ENCODE data around the gene EPAS1. TPM values are rescaled to one million over a fixed set of nuclear protein-coding genes. Genes with fewer than 3 reads are reported as not detected.

Gene EPAS1
- total RNA-seq, 1 experiment from 2014 or later: 106 TPM

DNA sequence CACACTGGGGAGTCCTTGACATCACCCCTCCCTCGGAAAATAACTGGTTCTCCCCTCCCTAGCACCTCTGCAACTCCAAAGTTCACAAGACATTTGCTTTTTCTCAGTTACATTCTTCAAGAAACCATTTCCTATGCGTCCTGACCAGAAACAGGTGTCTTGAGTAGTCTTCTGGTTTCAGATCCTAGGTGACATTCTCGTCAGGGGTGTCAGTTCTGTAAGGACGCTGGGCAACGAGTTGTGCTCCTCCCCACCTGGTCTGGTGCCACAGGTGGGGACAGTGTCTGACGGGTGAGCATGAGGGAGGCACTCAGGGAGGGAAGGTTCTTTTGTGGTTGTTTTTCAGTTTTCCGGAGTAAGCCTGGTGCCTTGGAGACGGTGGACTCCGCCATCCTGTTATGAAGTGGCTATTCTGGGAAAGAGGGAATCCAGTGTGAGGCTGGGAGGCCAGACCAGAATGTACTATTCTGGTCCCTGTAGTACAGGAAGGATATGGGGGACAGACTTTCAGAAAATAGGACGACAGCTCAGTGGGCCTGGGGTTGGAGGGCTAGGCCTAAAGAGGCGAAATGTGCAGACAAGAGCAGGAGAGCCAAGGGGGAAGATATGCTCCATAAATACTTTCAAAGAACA is 50.6 kb downstream of the EPAS1 start:
- in situ Hi-C loops (cut with HindIII; ENCODE audit: low pct_unique_long_range_greater_than_20kb, low sequenced_read_pairs): no loop called here
- Histone ChIP-seq H3K9me3 (ENCODE audit: control insufficient read depth, insufficient read depth, low read depth, low read length) (no peaks in the 10 kb centered on the region), H3K4me3 (ENCODE audit: low read depth in 2 of 2, low read length in 2 of 2) (no peak overlapping the region), H3K27me3 (ENCODE audit: control insufficient read depth, insufficient read depth, low read length) (no peaks in the 10 kb centered on the region), H3K27ac (ENCODE audit: low read length) (no peak overlapping the region), H3K36me3 (ENCODE audit: control insufficient read depth, insufficient read depth, low read length) (no peaks in the 10 kb centered on the region; the same call in none of the 2 replicates), H3K4me1 (ENCODE audit: control insufficient read depth, insufficient read depth, low read length) (no peaks in the 10 kb centered on the region)
- no TSS peak for BruUV-seq (replicated peaks)
- CTCF ChIA-PET: no interaction called here
- TF ChIP-seq POLR2AphosphoS5 (IDR thresholded peaks at IDR 0.05; ENCODE audit: low read depth, low read length) (no peak), SIN3A (IDR thresholded peaks at IDR 0.05; ENCODE audit: borderline replicate concordance, insufficient read depth, low read depth, low read length) (no peak), TCF7L2 (IDR thresholded peaks at IDR 0.05; ENCODE audit: low read depth, low read length) (no peak)
- TF ChIP-seq, protein P1, sequence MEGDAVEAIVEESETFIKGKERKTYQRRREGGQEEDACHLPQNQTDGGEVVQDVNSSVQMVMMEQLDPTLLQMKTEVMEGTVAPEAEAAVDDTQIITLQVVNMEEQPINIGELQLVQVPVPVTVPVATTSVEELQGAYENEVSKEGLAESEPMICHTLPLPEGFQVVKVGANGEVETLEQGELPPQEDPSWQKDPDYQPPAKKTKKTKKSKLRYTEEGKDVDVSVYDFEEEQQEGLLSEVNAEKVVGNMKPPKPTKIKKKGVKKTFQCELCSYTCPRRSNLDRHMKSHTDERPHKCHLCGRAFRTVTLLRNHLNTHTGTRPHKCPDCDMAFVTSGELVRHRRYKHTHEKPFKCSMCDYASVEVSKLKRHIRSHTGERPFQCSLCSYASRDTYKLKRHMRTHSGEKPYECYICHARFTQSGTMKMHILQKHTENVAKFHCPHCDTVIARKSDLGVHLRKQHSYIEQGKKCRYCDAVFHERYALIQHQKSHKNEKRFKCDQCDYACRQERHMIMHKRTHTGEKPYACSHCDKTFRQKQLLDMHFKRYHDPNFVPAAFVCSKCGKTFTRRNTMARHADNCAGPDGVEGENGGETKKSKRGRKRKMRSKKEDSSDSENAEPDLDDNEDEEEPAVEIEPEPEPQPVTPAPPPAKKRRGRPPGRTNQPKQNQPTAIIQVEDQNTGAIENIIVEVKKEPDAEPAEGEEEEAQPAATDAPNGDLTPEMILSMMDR (IDR thresholded peaks at IDR 0.05): no peak
- TF ChIP-seq, protein P2, sequence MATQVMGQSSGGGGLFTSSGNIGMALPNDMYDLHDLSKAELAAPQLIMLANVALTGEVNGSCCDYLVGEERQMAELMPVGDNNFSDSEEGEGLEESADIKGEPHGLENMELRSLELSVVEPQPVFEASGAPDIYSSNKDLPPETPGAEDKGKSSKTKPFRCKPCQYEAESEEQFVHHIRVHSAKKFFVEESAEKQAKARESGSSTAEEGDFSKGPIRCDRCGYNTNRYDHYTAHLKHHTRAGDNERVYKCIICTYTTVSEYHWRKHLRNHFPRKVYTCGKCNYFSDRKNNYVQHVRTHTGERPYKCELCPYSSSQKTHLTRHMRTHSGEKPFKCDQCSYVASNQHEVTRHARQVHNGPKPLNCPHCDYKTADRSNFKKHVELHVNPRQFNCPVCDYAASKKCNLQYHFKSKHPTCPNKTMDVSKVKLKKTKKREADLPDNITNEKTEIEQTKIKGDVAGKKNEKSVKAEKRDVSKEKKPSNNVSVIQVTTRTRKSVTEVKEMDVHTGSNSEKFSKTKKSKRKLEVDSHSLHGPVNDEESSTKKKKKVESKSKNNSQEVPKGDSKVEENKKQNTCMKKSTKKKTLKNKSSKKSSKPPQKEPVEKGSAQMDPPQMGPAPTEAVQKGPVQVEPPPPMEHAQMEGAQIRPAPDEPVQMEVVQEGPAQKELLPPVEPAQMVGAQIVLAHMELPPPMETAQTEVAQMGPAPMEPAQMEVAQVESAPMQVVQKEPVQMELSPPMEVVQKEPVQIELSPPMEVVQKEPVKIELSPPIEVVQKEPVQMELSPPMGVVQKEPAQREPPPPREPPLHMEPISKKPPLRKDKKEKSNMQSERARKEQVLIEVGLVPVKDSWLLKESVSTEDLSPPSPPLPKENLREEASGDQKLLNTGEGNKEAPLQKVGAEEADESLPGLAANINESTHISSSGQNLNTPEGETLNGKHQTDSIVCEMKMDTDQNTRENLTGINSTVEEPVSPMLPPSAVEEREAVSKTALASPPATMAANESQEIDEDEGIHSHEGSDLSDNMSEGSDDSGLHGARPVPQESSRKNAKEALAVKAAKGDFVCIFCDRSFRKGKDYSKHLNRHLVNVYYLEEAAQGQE (IDR thresholded peaks at IDR 0.05; ENCODE audit: insufficient read depth in 1 of 2, low read depth in 2 of 2, low read length in 1 of 2): no peak
- intact Hi-C loops (cut with micrococcal nuclease; ENCODE audit: unreplicated experiment): no loop called here
- POLR2A ChIA-PET: interaction anchor here (0.5 kb wide), 1 partner anchor 80 kb away, joined by 3 read pairs; no protein-coding TSS in a partner anchor
- no peak for ATAC-seq
- no peak for DNase-seq (ENCODE audit: low read depth, low spot score)

DNA sequence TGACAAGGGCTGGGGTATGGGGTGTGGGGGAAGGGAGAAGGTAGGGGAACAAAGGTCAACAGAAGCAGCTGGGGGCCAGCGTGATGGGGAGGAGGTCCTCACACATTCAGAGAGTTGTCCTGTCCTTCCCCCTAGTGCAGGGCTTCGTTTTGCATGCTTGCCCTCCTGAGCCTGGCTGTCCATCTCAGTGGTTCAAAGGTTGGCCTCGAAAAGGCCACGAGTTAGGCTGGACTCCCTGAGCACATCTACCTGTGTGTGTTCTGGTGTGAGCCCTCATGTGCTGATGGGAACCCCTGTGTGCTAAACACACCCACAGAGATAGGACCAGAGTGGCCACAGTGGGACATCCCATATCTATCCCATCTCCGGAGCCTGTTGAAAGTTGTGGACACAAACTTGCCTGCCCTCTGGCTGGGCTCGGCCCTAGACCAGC is 51.9 kb downstream of the EPAS1 start:
- intact Hi-C loops (cut with micrococcal nuclease; ENCODE audit: unreplicated experiment): no loop called here
- ATAC-seq: no peak
- BruUV-seq (replicated peaks): no TSS peak
- H3K9me3 ChIP-seq (ENCODE audit: control insufficient read depth, insufficient read depth, low read depth, low read length): no peaks in the 10 kb centered on the region
- no peak overlapping the region for H3K4me3 ChIP-seq (ENCODE audit: low read depth in 2 of 2, low read length in 2 of 2)
- H3K27me3 ChIP-seq (ENCODE audit: control insufficient read depth, insufficient read depth, low read length): no peaks in the 10 kb centered on the region
- no peaks in the 10 kb centered on the region for H3K4me1 ChIP-seq (ENCODE audit: control insufficient read depth, insufficient read depth, low read length)
- CTCF ChIA-PET: no interaction called here
- in situ Hi-C loops (cut with HindIII; ENCODE audit: low pct_unique_long_range_greater_than_20kb, low sequenced_read_pairs): no loop called here
- TF ChIP-seq POLR2AphosphoS5 (IDR thresholded peaks at IDR 0.05; ENCODE audit: low read depth, low read length): no peak
- no peak for TF ChIP-seq SIN3A (IDR thresholded peaks at IDR 0.05; ENCODE audit: borderline replicate concordance, insufficient read depth, low read depth, low read length)
- TF ChIP-seq TCF7L2 (IDR thresholded peaks at IDR 0.05; ENCODE audit: low read depth, low read length): no peak
- TF ChIP-seq, protein P2 (IDR thresholded peaks at IDR 0.05; ENCODE audit: insufficient read depth in 1 of 2, low read depth in 2 of 2, low read length in 1 of 2): no peak
- TF ChIP-seq, protein P1 (IDR thresholded peaks at IDR 0.05): no peak
- H3K36me3 ChIP-seq (ENCODE audit: control insufficient read depth, insufficient read depth, low read length): no peaks in the 10 kb centered on the region; the same call in none of the 2 replicates
- POLR2A ChIA-PET: no interaction called here
- DNase-seq (ENCODE audit: low read depth, low spot score): no peak
- no peak overlapping the region for H3K27ac ChIP-seq (ENCODE audit: low read length)

Measured in Panc1 (cell line).